ENCODE measurements around the gene FAM193B. TPM values are rescaled to one million over a fixed set of nuclear protein-coding genes. Genes with fewer than 3 reads are reported as not detected.
A peak's percentile ranks its signal among the peaks of the same experiment; 100 is the strongest.

FAM193B gene
- total RNA-seq, 6 experiments from 2014 or later: 22.1 to 55.4 (median 39.2) TPM

DNA sequence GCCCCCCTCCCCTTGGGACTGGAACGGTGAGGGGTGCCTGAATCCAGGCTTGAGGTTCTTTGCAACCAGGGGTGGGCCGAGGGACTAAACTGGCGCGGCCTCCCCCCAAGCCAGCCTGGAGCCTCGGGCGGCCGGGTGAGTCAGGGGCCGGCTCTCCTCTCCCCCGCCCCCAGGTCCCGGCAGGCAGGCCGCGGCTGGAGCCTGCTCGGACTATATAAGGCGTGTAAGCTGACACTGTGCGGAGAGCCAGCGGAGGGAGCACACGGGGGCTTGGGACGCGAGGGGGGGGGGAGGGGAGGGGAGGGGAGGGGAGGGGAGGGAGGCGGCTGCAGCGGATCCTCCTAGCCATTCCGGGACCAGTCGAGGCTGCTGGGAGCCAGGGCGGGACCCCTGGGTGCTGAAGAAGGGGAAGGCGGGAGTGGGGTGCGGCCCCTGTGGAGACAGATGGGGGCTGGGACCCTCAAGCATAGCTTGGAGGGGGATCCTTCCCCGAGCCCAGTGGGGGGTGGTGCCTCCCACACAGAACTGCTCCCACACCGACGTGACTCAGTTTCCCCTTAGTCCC lies 57.6 kb downstream of the FAM193B start:
- intact Hi-C loops (cut with DNase I): no loop called here
- no peaks in the 10 kb centered on the region for H3K4me1 ChIP-seq

DNA sequence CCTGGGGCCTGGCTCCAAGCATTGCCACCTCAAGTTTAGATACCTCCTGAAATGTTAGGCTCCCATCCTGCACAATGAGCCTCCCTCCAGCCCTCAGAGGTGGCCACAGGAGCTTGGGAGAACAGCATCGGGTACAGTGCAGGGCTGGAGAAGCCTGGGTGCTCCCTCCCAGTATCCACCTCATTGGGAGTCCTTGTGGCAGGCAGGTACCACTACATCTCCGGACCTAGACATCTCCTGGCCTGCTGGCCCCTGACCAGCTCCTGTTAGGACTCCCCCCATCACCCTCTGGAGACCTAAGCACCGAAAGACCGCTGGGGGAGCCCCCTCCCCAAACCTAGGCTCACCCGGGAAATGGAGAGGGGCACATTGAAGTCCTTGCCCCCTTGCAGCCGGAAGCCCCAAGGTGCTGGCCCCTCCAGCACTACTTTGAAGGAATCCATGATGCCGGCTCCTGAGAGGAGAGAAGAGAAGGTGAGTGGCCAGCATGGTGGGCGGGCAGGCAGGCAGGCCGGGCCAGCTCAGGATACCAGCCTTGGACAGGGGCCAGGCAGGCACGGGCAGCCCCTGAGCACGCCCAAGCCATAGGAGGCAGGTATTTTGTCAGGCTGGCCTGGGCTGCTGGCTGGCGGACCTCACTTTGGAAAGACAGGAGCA lies 58.2 kb downstream of the FAM193B start:
- TF ChIP-seq, protein P1, sequence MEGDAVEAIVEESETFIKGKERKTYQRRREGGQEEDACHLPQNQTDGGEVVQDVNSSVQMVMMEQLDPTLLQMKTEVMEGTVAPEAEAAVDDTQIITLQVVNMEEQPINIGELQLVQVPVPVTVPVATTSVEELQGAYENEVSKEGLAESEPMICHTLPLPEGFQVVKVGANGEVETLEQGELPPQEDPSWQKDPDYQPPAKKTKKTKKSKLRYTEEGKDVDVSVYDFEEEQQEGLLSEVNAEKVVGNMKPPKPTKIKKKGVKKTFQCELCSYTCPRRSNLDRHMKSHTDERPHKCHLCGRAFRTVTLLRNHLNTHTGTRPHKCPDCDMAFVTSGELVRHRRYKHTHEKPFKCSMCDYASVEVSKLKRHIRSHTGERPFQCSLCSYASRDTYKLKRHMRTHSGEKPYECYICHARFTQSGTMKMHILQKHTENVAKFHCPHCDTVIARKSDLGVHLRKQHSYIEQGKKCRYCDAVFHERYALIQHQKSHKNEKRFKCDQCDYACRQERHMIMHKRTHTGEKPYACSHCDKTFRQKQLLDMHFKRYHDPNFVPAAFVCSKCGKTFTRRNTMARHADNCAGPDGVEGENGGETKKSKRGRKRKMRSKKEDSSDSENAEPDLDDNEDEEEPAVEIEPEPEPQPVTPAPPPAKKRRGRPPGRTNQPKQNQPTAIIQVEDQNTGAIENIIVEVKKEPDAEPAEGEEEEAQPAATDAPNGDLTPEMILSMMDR (IDR thresholded peaks at IDR 0.05): peak in 1 of 4 donors; percentile 13
- no peak for TF ChIP-seq POLR2A (IDR thresholded peaks at IDR 0.05)
- Histone ChIP-seq H3K4me1 (no peaks in the 10 kb centered on the region), H3K27me3 (no peaks in the 10 kb centered on the region), H3K4me3 (peak overlapping the region; percentile 31 to 64 (median 35)), H3K36me3 (no peaks in the 10 kb centered on the region), H3K9me3 (no peaks in the 10 kb centered on the region), H3K27ac (peak overlapping the region; percentile 44 to 70 (median 56))
- ATAC-seq (no peak), DNase-seq (no peak)
- WGBS (ENCODE audit: insufficient coverage, low coverage, low lambda C conversion rate, missing lambda C conversion rate): 20% methylated on average over 1 of the region's 12 CpGs
- intact Hi-C loops (cut with DNase I): no loop called here

More for the DNA sequence above, 57.6 kb downstream of the FAM193B start:
- TF ChIP-seq, protein P1 (IDR thresholded peaks at IDR 0.05): no peak
- TF ChIP-seq POLR2A (IDR thresholded peaks at IDR 0.05): no peak
- Histone ChIP-seq H3K4me3 (peak overlapping the region; percentile 58 to 86 (median 64)), H3K36me3 (no peaks in the 10 kb centered on the region), H3K9me3 (no peaks in the 10 kb centered on the region), H3K27me3 (no peaks in the 10 kb centered on the region), H3K27ac (peak overlapping the region; percentile 56 to 84 (median 66))
- ATAC-seq (peak in 3 of 4 donors; percentile 0 to 5 (median 2)), DNase-seq (peak in 2 of 3 donors; percentile 66 to 71)
- WGBS (ENCODE audit: insufficient coverage, low coverage, low lambda C conversion rate, missing lambda C conversion rate): 1% methylated on average over 11 of the region's 29 CpGs

DNA sequence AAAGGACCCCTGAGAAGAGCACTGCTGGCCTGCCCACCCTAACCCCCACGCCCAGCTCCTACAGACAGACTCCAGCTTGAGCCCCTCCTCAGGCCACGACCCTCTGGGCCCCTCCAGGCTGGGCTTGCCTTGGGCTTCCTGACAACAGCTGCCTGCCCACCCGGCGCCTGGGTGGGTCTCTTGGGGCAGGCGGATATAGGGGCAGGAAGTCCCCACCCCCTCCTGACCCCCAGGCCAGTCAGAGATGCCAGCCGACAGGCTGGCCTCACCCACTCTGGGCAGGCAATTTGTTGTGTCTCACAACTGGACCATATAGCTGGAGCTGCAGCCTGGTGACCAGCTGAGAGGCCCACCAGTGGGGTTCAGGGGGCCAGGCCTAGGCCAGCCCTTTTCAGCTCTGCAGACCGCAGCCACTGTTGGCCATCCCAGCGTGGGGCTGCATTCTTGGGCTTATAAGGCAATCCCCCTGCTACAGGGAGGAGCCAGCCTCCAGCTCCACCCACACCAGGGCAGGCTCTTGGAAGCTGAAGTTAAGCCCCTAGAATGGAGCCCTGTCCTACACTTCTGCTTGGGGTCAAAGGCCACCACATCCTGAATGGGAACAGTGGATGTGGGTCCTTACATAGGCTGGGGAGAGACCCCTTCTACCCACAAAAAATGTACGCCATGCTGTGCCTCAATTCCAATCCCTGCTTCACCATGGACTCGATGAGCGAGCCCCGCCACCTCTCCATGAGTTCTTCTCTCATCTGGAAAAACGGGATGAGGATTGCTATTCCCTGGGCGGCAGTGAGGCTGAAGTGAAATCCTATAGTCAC lies 58.9 kb downstream of the FAM193B start:
- no peaks in the 10 kb centered on the region for H3K27me3 ChIP-seq
- TF ChIP-seq, protein P1 (IDR thresholded peaks at IDR 0.05): no peak
- TF ChIP-seq POLR2A (IDR thresholded peaks at IDR 0.05): no peak
- no peaks in the 10 kb centered on the region for H3K4me1 ChIP-seq
- no peaks in the 10 kb centered on the region for H3K9me3 ChIP-seq
- DNase-seq (peak in 1 of 3 donors; percentile 62), ATAC-seq (no peak)
- intact Hi-C loops (cut with DNase I): no loop called here
- H3K4me3 ChIP-seq: no peak overlapping the region
- H3K36me3 ChIP-seq: no peaks in the 10 kb centered on the region
- WGBS (ENCODE audit: insufficient coverage, low coverage, low lambda C conversion rate, missing lambda C conversion rate): 72% methylated on average over 2 of the region's 14 CpGs
- peak overlapping the region in 2 of 3 donors; percentile 51 to 55 for H3K27ac ChIP-seq

DNA sequence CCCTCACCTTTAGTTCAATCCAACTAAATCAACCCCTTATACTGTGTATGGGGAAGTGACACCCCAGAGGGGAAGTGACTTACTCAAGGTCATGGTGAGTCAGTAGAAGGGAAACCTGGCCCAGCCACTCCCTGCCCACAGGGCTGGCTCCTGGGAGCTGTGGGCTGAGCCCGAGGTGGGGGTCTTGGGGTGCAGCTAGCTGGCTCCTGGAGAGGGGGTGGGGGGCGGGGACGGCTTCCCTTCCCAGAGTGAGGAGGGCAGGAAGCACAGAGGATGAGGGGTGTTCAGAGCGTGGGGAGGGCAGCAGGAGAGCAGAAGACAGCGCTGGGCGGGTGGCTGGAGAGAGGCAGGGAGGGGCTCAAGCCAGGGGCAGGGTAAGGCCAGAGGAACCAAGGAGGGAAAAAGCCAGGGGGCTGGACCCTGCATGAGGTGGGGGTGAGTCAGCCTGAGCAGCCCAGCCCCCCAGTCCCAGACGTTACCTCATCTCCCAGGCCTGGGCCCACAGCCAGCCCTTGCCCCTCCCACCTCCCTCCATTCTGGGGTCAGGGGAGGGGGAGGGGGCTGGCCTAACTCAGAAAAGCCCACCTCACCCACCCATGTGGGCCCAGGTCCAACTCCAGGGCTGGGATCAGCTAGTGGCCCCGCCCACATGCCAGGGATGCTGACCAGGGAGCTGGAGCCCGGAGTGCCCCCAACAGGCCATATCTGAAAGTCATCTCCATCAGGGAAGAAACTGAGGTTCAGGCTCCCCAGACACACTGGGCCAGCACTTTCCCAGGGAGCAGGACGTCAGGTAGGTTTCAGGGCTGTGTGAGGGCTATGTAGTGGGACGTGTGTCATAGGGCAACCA lies 59.8 kb downstream of the FAM193B start:
- Histone ChIP-seq H3K36me3 (no peaks in the 10 kb centered on the region), H3K4me3 (no peak overlapping the region), H3K27ac (peak overlapping the region in 2 of 3 donors; percentile 51 to 55), H3K9me3 (no peaks in the 10 kb centered on the region), H3K27me3 (no peaks in the 10 kb centered on the region), H3K4me1 (no peaks in the 10 kb centered on the region)
- intact Hi-C loops (cut with DNase I): no loop called here
- ATAC-seq: peak in 1 of 4 donors; percentile 11
- DNase-seq: no peak
- no peak for TF ChIP-seq POLR2A (IDR thresholded peaks at IDR 0.05)
- TF ChIP-seq, protein P1 (IDR thresholded peaks at IDR 0.05): peak in 2 of 4 donors; percentile 8 to 13
- whole genome bisulfite sequencing (ENCODE audit: insufficient coverage, low coverage, low lambda C conversion rate, missing lambda C conversion rate): 46% methylated on average over 5 of the region's 11 CpGs

All from right lobe of liver (tissue), 6 donors.